GM12878 (cell line): Measurements from ENCODE around the gene ZER1. TPM values are rescaled to one million over a fixed set of nuclear protein-coding genes. Genes with fewer than 3 reads are reported as not detected.

Source experiments
- ATAC-seq: fragments of 200-7000 bp; cut with Tn5 transposase; 3 replicates; pipeline ENCODE4 v1.9.1; 2020; ENCODE audit warnings: mild to moderate bottlenecking, moderate library complexity
- BruUV-seq: library from RNA; stranded (reverse); fragments of 400-500 nt; replicated peaks from 2 replicates; lab custom pipeline; 2021; lab: Mats Ljungman, UMichigan
- CTCF ChIA-PET: fragments of 300-600 bp; sonication (Branson Sonifier 250); formaldehyde crosslinking; extraction: SDS; loops from one replicate; lab custom pipeline; 2021; ENCODE audit warnings: inconsistent platforms; lab: Yijun Ruan, JAX
- POLR2A ChIA-PET: fragments of 350-600 bp; formaldehyde crosslinking; extraction: SDS; loops from one replicate; lab custom pipeline; 2021; ENCODE audit warnings: inconsistent platforms; lab: Charles Lee
- RAD21 ChIA-PET: fragments of 300-600 bp; sonication (Branson Sonifier 250); formaldehyde crosslinking; loops from one replicate; lab custom pipeline; 2023; ENCODE audit warnings: antibody characterized with exemption; ENCODE audit not compliant: unreplicated experiment; lab: Charles Lee
- SMC1A ChIA-PET: fragments of 300-600 bp; sonication (Branson Sonifier 250); formaldehyde crosslinking; loops from one replicate; lab custom pipeline; 2023; ENCODE audit not compliant: unreplicated experiment, uncharacterized antibody; lab: Charles Lee
- DNase-seq: peaks from one replicate; pipeline ENCODE4 v3.0.0-alpha.2; 2011; ENCODE audit warnings: low read depth, low spot score
- FAIRE-seq: peaks from 3 replicates; lab custom pipeline; 2011; peaks lifted over from hg19 to GRCh38; lab: Jason Lieb, UNC
- H2AFZ ChIP-seq: 2 replicates; pipeline ENCODE4 v1.6.0; 2011; ENCODE audit warnings: low read depth, low read length, control low read depth; ENCODE audit not compliant: control insufficient read depth
- H3K27ac ChIP-seq: 2 replicates; pipeline ENCODE4 v1.5.1; 2011; ENCODE audit warnings: control low read depth; ENCODE audit not compliant: control insufficient read depth, insufficient read depth
- H3K27me3 ChIP-seq, 2 experiments: replicated peaks in 1 of 2; 2 replicates each; pipeline versions ENCODE4 v1.6.0 to v1.6.1; 2011; ENCODE audit warnings: low read length in 1 of 2; ENCODE audit not compliant: control insufficient read depth in 2 of 2, insufficient read depth in 2 of 2
- H3K36me3 ChIP-seq, 2 experiments: 2 replicates each; pipeline ENCODE4 v1.5.1; 2011; ENCODE audit warnings: low read length in 1 of 2; ENCODE audit not compliant: control insufficient read depth in 2 of 2, insufficient read depth in 2 of 2
- H3K4me1 ChIP-seq: 2 replicates; pipeline ENCODE4 v1.6.1; 2011; ENCODE audit warnings: mild to moderate bottlenecking, low read length, moderate library complexity, mixed read lengths; ENCODE audit not compliant: control insufficient read depth, insufficient read depth
- H3K4me2 ChIP-seq: 2 replicates; pipeline ENCODE4 v1.6.0; 2011; ENCODE audit warnings: control low read depth; ENCODE audit not compliant: control insufficient read depth, insufficient read depth
- H3K4me3 ChIP-seq: fragments of 200-600 bp; sonication (generic); 2 replicates; pipeline ENCODE4 v1.5.1; 2016
- H3K79me2 ChIP-seq: 2 replicates; pipeline ENCODE4 v1.6.0; 2011; ENCODE audit warnings: low read length; ENCODE audit not compliant: control insufficient read depth, insufficient read depth
- H3K9ac ChIP-seq: 2 replicates; pipeline ENCODE4 v1.8.0; 2011; ENCODE audit warnings: low read length, control low read depth, mixed read lengths; ENCODE audit not compliant: control insufficient read depth, insufficient read depth
- H3K9me3 ChIP-seq: replicated peaks from 3 replicates; pipeline ENCODE4 v1.5.1; 2011; ENCODE audit warnings: mild to moderate bottlenecking, low read length; ENCODE audit not compliant: control insufficient read depth, insufficient read depth
- H4K20me1 ChIP-seq: 2 replicates; pipeline ENCODE4 v1.6.0; 2011; ENCODE audit not compliant: control insufficient read depth, insufficient read depth
- EGR1 ChIP-seq, 2 experiments: IDR thresholded peaks; 1 replicate in 1 of 2; 2 replicates in 1 of 2; pipeline ENCODE4 v1.6.1; 2011 to 2012; ENCODE audit warnings: low read depth in 2 of 2, low read length in 2 of 2, borderline replicate concordance in 1 of 2, mild to moderate bottlenecking in 1 of 2, moderate library complexity in 1 of 2
- MLLT1 ChIP-seq: fragments of 450-650 bp; IDR thresholded peaks from 2 replicates; pipeline ENCODE4 v1.6.1; 2016; ENCODE audit warnings: mild to moderate bottlenecking
- SPI1 ChIP-seq: IDR thresholded peaks from 2 replicates; pipeline ENCODE4 v1.6.1; 2011; ENCODE audit warnings: low read depth, mild to moderate bottlenecking, low read length, moderate library complexity, borderline replicate concordance; ENCODE audit not compliant: insufficient read depth
- WGBS: methylation state at CpG from one replicate; pipeline ENCODE4 v1.1.6; 2016; ENCODE audit warnings: low lambda C conversion rate; ENCODE audit not compliant: insufficient replicate concordance, insufficient coverage; ENCODE audit errors: missing lambda C conversion rate; 5-methylcytosine and 5-hydroxymethylcytosine counted together
- in situ Hi-C: fragments of 300-500 bp; cut with MboI; formaldehyde crosslinking; loops from 9 replicates; pipeline ENCODE4 v1.14.3; 2018; ENCODE audit warnings: mixed read lengths
- intact Hi-C: fragments of 100-400 bp; cut with micrococcal nuclease; formaldehyde crosslinking; loops from one replicate; pipeline ENCODE4 v1.14.2; 2022; ENCODE audit not compliant: unreplicated experiment
- polyA plus RNA-seq, 11 experiments: library from polyadenylated mRNA; depleted of rRNA in 4 of 11; unstranded in 6 of 11; stranded (reverse) in 5 of 11; fragments of >200 nt; fragmentation: Nextera tagmentation in 4 of 11; fragmentation: Illumina TruSeq in 1 of 11; extraction: Ambion mirVana in 4 of 11; extraction: Trizol in 1 of 11; gene quantifications; 1 replicate in 1 of 11; 2 replicates in 10 of 11; pipeline versions ENCODE4 v1.2.1 to v1.2.3, GENCODE V29; 2011 to 2016; ENCODE audit warnings: inconsistent platforms in 2 of 11, missing spikeins in 2 of 11, low read depth in 1 of 11
- total RNA-seq, 4 experiments: library from RNA; depleted of rRNA in 3 of 4; stranded (reverse); fragments of >200 nt in 3 of 4; fragmentation: Illumina TruSeq in 1 of 4; extraction: Trizol in 1 of 4; gene quantifications; 2 replicates each; pipeline versions ENCODE4 v1.2.1 to v1.2.3, GENCODE V29; 2013 to 2021

The ZER1 gene
- total and polyA plus RNA-seq, 10 of the 15 experiments (the other 5 are each of a cell fraction or from before 2014, with no cell fraction given), result 0.32 to 16.9 (median 7.9) TPM

- ChIA-PET POLR2A (no interaction called here), CTCF (interaction anchor here (1.0 kb wide), 1 partner anchor 21 kb away, joined by 6 read pairs; the partner anchor contains the start of gene ZDHHC12), SMC1A (interaction anchor here (0.6 kb wide), 1 partner anchor 20 kb away, joined by 3 read pairs; no protein-coding TSS in a partner anchor)
- intact Hi-C loops, result no loop called here
- Histone ChIP-seq H3K27me3 (no peaks in the 10 kb centered on the region), H3K4me2 (peak overlapping the region; percentile 87), H3K9ac (peak overlapping the region; percentile 80), H3K4me3 (peak overlapping the region; percentile 63), H3K79me2 (no peaks in the 10 kb centered on the region), H3K27ac (peak overlapping the region; percentile 61; the same call in 1 of the 2 replicates), H3K9me3 (no peaks in the 10 kb centered on the region)
- no TSS peak for BruUV-seq
- peak; percentile 41; the same call in 2 of the 3 replicates for ATAC-seq
- DNase-seq, result no peak
- 37% methylated on average over 31 of the region's 55 CpGs for WGBS
- FAIRE-seq, result no peak
- TF ChIP-seq EGR1 (IDR thresholded peaks at IDR 0.05; ENCODE audit: borderline replicate concordance in 1 of 2, low read depth in 2 of 2, low read length in 2 of 2) (peak in 1 of 2 experiments; percentile 44; a peak in 2 of 3 replicates), MLLT1 (peak; percentile 61), SPI1 (no peak)
- TF ChIP-seq, all 136 proteins: peak for 2
- Histone ChIP-seq H4K20me1 (no peaks in the 10 kb centered on the region), H3K4me1 (peaks cover 3% of the 10 kb centered on the region; the same call in 1 of the 2 replicates), H2AFZ (peak overlapping the region; percentile 87), H3K36me3 (no peaks in the 10 kb centered on the region)
- in situ Hi-C loops, result no loop called here
- RAD21 ChIA-PET, result no interaction called here
Measured at GRCh38 chr9:128702949-128703615, 68.6 kb downstream of the ZER1 start.
